Measurements from ENCODE around the gene MICAL1.
"Not testable (repeated sequence)": the region's sequence is repeated elsewhere in the genome, so short reads cannot be mapped to it uniquely, and the experiment has no call there.

MICAL1 gene

DNA sequence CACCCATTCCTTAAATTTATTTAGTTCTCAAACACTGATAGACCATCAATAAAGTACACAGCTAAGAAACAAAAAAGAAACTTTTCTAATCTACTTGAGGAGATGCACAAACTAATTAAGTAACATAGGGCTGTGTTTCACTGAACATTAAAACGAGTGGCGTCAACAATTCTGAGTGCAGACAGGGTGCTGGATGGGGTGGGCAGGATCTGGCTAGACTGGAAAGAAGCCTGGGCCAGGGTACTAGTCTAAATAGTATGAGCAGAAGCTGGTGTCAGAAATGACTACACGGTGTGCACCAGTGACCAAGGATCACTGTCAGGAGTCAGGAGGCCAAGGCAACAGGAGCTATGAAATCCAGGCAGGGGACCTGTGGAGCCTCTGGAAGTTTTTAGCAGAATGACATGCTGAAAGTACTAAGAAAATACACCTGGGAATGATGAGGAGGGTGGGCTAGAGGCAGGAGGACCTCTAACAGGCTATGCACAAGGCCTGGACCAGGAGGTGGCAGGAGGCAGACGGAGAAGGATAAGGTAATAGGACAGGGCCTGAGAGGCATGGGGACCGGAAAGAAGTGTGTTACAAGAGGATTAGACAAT is 14.1 kb upstream of the MICAL1 start:
- Histone ChIP-seq H3K27ac (ENCODE audit: insufficient read depth in 1 of 2, low read depth in 1 of 2, low read length in 2 of 2, poor library complexity in 1 of 2, severe bottlenecking in 2 of 2) (no peak overlapping the region), H3K9me3 (ENCODE audit: control extremely low read depth in 1 of 5, control insufficient read depth in 4 of 5, insufficient read depth in 2 of 5, low read depth in 1 of 5, low read length in 4 of 5) (no peaks in the 10 kb centered on the region), H3K4me3 (ENCODE audit: control insufficient read depth in 1 of 7, extremely low read depth in 1 of 7, insufficient read depth in 4 of 7, low read depth in 2 of 7, low read length in 6 of 7) (no peak overlapping the region), H3K27me3 (replicated peaks in 2 of 5; ENCODE audit: control insufficient read depth in 4 of 5, insufficient read depth in 5 of 5, low read length in 4 of 5) (no peaks in the 10 kb centered on the region), H3K36me3 (ENCODE audit: control insufficient read depth in 4 of 4, insufficient read depth in 4 of 4, low read length in 3 of 4) (peaks cover 17 to 94% (median 69%) of the 10 kb centered on the region in 4 experiments), H3K4me1 (ENCODE audit: control extremely low read depth in 1 of 4, control insufficient read depth in 4 of 4, insufficient read depth in 4 of 4, low read length in 3 of 4) (no peaks in the 10 kb centered on the region)
- ChIA-PET CTCF (interaction anchor here (1.0 to 2.9 kb wide), 3 partner anchors 10 to 29 kb away, joined by 3 to 8 read pairs (median 3); partner anchors contain the start of genes MICAL1, PPIL6 and SMPD2), POLR2A (no interaction called here)
- no peak for DNase-seq
- 98% methylated on average over 5 of the region's 5 CpGs for WGBS (ENCODE audit: insufficient coverage)

DNA sequence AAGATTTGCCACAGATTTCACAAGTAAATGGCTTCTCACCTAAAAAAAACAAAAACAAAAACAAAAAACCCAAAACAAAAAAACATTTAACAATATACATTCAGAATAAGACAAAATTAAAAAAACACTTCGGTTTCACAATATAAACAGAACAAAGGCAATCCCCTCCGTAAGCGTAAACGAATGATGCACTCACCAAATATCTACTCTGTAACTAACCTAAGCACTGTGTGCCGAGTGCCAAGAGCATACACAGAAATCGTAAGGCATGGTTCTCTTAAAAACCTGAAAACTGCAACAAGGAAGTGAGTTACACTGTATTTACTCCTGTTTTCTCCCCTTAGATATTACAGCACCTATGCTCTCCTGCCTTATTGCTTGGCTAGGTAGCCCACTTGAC is 12.1 kb upstream of the MICAL1 start:
- H3K36me3 ChIP-seq (ENCODE audit: control insufficient read depth in 4 of 4, insufficient read depth in 4 of 4, low read length in 3 of 4), result peaks cover 17 to 85% (median 66%) of the 10 kb centered on the region in 4 experiments
- WGBS (ENCODE audit: insufficient coverage), result 100% methylated on average over 5 of the region's 6 CpGs
- POLR2A ChIA-PET, result no interaction called here
- no peaks in the 10 kb centered on the region for H3K4me1 ChIP-seq (ENCODE audit: control extremely low read depth in 1 of 4, control insufficient read depth in 4 of 4, insufficient read depth in 4 of 4, low read length in 3 of 4)
- no peak overlapping the region for H3K4me3 ChIP-seq (ENCODE audit: control insufficient read depth in 1 of 7, extremely low read depth in 1 of 7, insufficient read depth in 4 of 7, low read depth in 2 of 7, low read length in 6 of 7)
- no peak for DNase-seq
- no peaks in the 10 kb centered on the region for H3K9me3 ChIP-seq (ENCODE audit: control extremely low read depth in 1 of 5, control insufficient read depth in 4 of 5, insufficient read depth in 2 of 5, low read depth in 1 of 5, low read length in 4 of 5)
- H3K27me3 ChIP-seq (replicated peaks in 2 of 5; ENCODE audit: control insufficient read depth in 4 of 5, insufficient read depth in 5 of 5, low read length in 4 of 5), result no peaks in the 10 kb centered on the region
- CTCF ChIA-PET, result no interaction called here
- H3K27ac ChIP-seq (ENCODE audit: insufficient read depth in 1 of 2, low read depth in 1 of 2, low read length in 2 of 2, poor library complexity in 1 of 2, severe bottlenecking in 2 of 2), result no peak overlapping the region

DNA sequence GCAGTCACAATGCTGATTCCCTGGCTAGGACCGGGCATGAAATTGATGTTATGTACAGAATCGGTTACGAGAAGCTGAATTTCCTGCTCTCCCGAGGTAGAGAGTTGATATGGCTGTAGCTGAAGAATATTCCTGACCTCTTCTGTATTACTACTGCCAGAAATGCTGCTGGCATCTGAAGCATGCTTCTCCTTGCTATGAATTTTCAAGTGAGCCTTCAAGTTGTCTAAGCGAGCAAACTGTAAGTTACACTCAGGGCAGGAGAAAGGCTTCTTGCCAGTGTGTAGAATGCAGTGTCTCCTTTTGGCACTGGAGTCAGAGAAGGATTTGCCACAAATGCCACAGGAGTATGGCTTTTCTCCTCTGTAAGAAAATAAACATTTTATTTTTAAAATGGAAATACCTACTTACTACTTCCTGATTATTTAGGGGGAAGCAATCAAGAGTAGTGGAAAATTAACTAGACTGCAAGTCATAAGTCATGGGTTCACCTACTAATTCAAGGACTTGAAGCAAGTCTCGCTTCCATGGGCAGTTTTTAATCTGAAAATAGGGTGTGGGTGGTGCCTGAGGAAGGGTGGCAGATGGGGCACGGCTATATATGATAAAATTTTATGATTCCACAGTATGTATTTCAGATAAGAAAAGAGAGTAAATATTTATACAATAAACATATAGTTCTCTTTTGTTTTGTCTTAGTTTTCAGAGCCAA is 10.8 kb upstream of the MICAL1 start:
- no peaks in the 10 kb centered on the region for H3K27me3 ChIP-seq (replicated peaks in 2 of 5; ENCODE audit: control insufficient read depth in 4 of 5, insufficient read depth in 5 of 5, low read length in 4 of 5)
- H3K36me3 ChIP-seq (ENCODE audit: control insufficient read depth in 4 of 4, insufficient read depth in 4 of 4, low read length in 3 of 4), result peaks cover 19 to 81% (median 63%) of the 10 kb centered on the region in 4 experiments
- H3K9me3 ChIP-seq (ENCODE audit: control extremely low read depth in 1 of 5, control insufficient read depth in 4 of 5, insufficient read depth in 2 of 5, low read depth in 1 of 5, low read length in 4 of 5), result no peaks in the 10 kb centered on the region
- H3K4me3 ChIP-seq (ENCODE audit: control insufficient read depth in 1 of 7, extremely low read depth in 1 of 7, insufficient read depth in 4 of 7, low read depth in 2 of 7, low read length in 6 of 7), result no peak overlapping the region
- no peak for DNase-seq
- ChIA-PET CTCF (interaction anchor here (1.4 to 2.7 kb wide), 2 partner anchors 9 to 14 kb away, joined by 9 read pairs; no protein-coding TSS in a partner anchor), POLR2A (no interaction called here)
- H3K27ac ChIP-seq (ENCODE audit: insufficient read depth in 1 of 2, low read depth in 1 of 2, low read length in 2 of 2, poor library complexity in 1 of 2, severe bottlenecking in 2 of 2), result no peak overlapping the region
- no peaks in the 10 kb centered on the region for H3K4me1 ChIP-seq (ENCODE audit: control extremely low read depth in 1 of 4, control insufficient read depth in 4 of 4, insufficient read depth in 4 of 4, low read length in 3 of 4)
- WGBS (ENCODE audit: insufficient coverage), result 94% methylated on average over 6 of the region's 7 CpGs

DNA sequence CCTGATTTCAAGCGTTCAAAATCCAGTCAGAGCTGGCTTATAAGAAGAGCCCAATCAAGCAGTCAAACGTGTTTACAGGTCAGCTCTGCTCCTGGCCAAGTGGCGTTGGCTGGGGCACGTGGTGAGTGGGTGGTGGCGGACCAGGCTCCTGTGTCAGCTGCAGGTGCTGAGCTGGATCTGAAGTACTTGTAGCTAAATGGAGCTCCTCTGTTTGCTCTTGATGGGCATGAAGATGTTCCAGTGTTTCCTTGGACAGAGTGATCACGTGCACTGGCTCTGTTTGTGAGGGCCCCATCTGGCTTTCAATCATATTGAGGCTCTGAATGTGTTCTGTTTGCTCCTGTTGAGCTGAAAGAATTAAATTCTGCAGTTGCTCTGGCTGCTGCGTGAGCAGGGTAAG is 10.2 kb upstream of the MICAL1 start:
- H3K27ac ChIP-seq (ENCODE audit: insufficient read depth in 1 of 2, low read depth in 1 of 2, low read length in 2 of 2, poor library complexity in 1 of 2, severe bottlenecking in 2 of 2), result no peak overlapping the region
- DNase-seq, result no peak
- H3K36me3 ChIP-seq (ENCODE audit: control insufficient read depth in 4 of 4, insufficient read depth in 4 of 4, low read length in 3 of 4), result peaks cover 19 to 80% (median 58%) of the 10 kb centered on the region in 4 experiments
- 97% methylated on average over 7 of the region's 7 CpGs for WGBS (ENCODE audit: insufficient coverage)
- H3K4me3 ChIP-seq (ENCODE audit: control insufficient read depth in 1 of 7, extremely low read depth in 1 of 7, insufficient read depth in 4 of 7, low read depth in 2 of 7, low read length in 6 of 7), result no peak overlapping the region
- H3K9me3 ChIP-seq (ENCODE audit: control extremely low read depth in 1 of 5, control insufficient read depth in 4 of 5, insufficient read depth in 2 of 5, low read depth in 1 of 5, low read length in 4 of 5), result no peaks in the 10 kb centered on the region
- POLR2A ChIA-PET, result no interaction called here
- no peaks in the 10 kb centered on the region for H3K27me3 ChIP-seq (replicated peaks in 2 of 5; ENCODE audit: control insufficient read depth in 4 of 5, insufficient read depth in 5 of 5, low read length in 4 of 5)
- H3K4me1 ChIP-seq (ENCODE audit: control extremely low read depth in 1 of 4, control insufficient read depth in 4 of 4, insufficient read depth in 4 of 4, low read length in 3 of 4), result no peaks in the 10 kb centered on the region
- CTCF ChIA-PET, result interaction anchor here (1.4 to 2.7 kb wide), 2 partner anchors 9 to 15 kb away, joined by 9 read pairs; no protein-coding TSS in a partner anchor

DNA sequence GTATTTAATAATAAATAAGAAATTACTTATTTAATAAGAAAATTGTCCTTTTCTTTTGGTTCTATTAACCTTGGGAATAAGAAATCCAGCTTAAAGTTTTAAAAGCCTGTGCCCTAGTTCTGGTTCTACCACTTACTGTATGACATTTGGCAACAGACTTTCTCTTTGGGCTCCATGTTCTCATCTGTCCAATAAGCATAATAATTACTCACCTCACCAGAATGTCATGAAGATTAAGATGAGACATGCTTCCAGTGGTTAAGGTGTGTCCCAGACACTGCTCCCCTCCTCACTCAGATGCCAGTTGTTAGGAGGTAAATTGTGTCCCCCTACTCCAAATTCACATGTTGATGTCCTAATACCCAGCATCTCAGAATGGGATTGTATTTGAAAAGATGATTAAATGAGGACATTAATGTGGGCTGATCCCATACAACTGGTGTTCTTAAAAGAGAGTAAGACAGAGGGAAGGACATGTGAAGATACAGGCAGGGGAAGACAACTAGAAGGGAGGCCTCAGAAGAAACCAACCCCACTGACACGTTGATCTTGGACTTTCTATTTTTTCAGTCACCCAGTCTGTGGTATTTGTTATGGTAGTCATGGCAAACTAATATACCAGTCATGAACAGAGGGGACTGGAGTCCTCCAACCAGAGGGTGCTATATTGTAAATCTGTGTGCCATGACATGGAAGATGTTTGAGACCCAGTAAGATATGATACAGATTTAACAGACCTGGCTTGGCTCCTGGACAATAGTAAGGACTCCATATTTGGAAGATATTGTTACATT is 6.4 kb upstream of the MICAL1 start:
- H3K36me3 ChIP-seq (ENCODE audit: control insufficient read depth in 4 of 4, insufficient read depth in 4 of 4, low read length in 3 of 4), result peaks cover 13 to 43% (median 30%) of the 10 kb centered on the region in 4 experiments
- no peak overlapping the region for H3K27ac ChIP-seq (ENCODE audit: insufficient read depth in 1 of 2, low read depth in 1 of 2, low read length in 2 of 2, poor library complexity in 1 of 2, severe bottlenecking in 2 of 2)
- no CpG with 5 or more reads among the region's 1 CpG for WGBS (ENCODE audit: insufficient coverage)

DNA sequence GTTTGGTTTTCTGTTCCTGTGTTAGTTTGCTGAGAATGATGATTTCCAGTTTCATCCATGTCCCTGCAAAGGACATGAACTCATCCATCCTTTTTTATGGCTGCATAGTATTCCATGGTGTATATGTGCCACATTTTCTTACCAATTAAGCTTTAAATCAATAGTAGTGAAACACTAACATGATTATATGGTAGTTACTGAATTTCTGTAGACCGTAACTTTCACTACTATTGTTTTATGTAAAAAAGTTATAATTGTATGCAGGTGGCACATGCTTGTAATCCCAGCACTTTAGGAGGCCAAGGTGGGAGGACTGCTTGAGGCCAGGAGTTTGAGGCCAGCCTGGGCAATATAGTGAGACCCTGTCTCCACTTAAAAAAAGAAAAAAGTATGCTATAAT is 5.6 kb upstream of the MICAL1 start:
- H3K27me3 ChIP-seq (replicated peaks in 2 of 5; ENCODE audit: control insufficient read depth in 4 of 5, insufficient read depth in 5 of 5, low read length in 4 of 5); H3K4me3 ChIP-seq (ENCODE audit: control insufficient read depth in 1 of 7, extremely low read depth in 1 of 7, insufficient read depth in 4 of 7, low read depth in 2 of 7, low read length in 6 of 7); DNase-seq; POLR2A ChIA-PET; H3K27ac ChIP-seq (ENCODE audit: insufficient read depth in 1 of 2, low read depth in 1 of 2, low read length in 2 of 2, poor library complexity in 1 of 2, severe bottlenecking in 2 of 2); H3K9me3 ChIP-seq (ENCODE audit: control extremely low read depth in 1 of 5, control insufficient read depth in 4 of 5, insufficient read depth in 2 of 5, low read depth in 1 of 5, low read length in 4 of 5): not testable (repeated sequence)
- H3K36me3 ChIP-seq (ENCODE audit: control insufficient read depth in 4 of 4, insufficient read depth in 4 of 4, low read length in 3 of 4), result peaks cover 12 to 37% (median 26%) of the 10 kb centered on the region in 4 experiments
- no CpG with 5 or more reads among the region's 1 CpG for WGBS (ENCODE audit: insufficient coverage)
- peaks cover 4 to 30% (median 19%) of the 10 kb centered on the region in 4 experiments for H3K4me1 ChIP-seq (ENCODE audit: control extremely low read depth in 1 of 4, control insufficient read depth in 4 of 4, insufficient read depth in 4 of 4, low read length in 3 of 4)
- CTCF ChIA-PET, result interaction anchor here (0.9 to 1.5 kb wide), 2 partner anchors 30 to 68 kb away, joined by 3 read pairs; no protein-coding TSS in a partner anchor

More for the DNA sequence above, 6.4 kb upstream of the MICAL1 start:
- H3K4me1 ChIP-seq (ENCODE audit: control extremely low read depth in 1 of 4, control insufficient read depth in 4 of 4, insufficient read depth in 4 of 4, low read length in 3 of 4), result peaks cover 2 to 23% (median 13%) of the 10 kb centered on the region in 4 experiments
- no peaks in the 10 kb centered on the region for H3K9me3 ChIP-seq (ENCODE audit: control extremely low read depth in 1 of 5, control insufficient read depth in 4 of 5, insufficient read depth in 2 of 5, low read depth in 1 of 5, low read length in 4 of 5)
- POLR2A ChIA-PET, result no interaction called here
- H3K4me3 ChIP-seq (ENCODE audit: control insufficient read depth in 1 of 7, extremely low read depth in 1 of 7, insufficient read depth in 4 of 7, low read depth in 2 of 7, low read length in 6 of 7), result no peak overlapping the region
- peak in 2 of 3 donors; percentile 13 to 33 for DNase-seq
- CTCF ChIA-PET, result interaction anchor here (0.9 to 1.5 kb wide), 3 partner anchors 17 to 67 kb away, joined by 3 read pairs; no protein-coding TSS in a partner anchor
- no peaks in the 10 kb centered on the region for H3K27me3 ChIP-seq (replicated peaks in 2 of 5; ENCODE audit: control insufficient read depth in 4 of 5, insufficient read depth in 5 of 5, low read length in 4 of 5)
